Activated T-helper 1 cell treated with anti-CD3 and anti-CD28 coated beads, Interleukin-12 subunit alpha, Interleukin-12 subunit beta, Interleukin-2, Interleukin-4 antibody, amounts not matched to agents 30 ng/mL and 10 ng/mL and 1 ng/mL, durations not matched to agents 14 hours and 24 hours and 36 hours (primary cell): ENCODE measurements around the gene IDH3A. TPM values are rescaled to one million over a fixed set of nuclear protein-coding genes. Genes with fewer than 3 reads are reported as not detected.

Source experiments
- DNase-seq: peaks from one replicate; pipeline ENCODE4 v3.0.0; 2021; ENCODE audit warnings: low spot score
- H3K27ac Mint-ChIP-seq: one replicate; pipeline ENCODE4 v1.8.0; 2021; ENCODE audit warnings: mild to moderate bottlenecking, mixed read lengths
- H3K27me3 Mint-ChIP-seq: one replicate; pipeline ENCODE4 v1.8.0; 2022; ENCODE audit warnings: mild to moderate bottlenecking, moderate library complexity, mixed read lengths; ENCODE audit not compliant: insufficient read depth
- H3K36me3 Mint-ChIP-seq: one replicate; pipeline ENCODE4 v1.8.0; 2021; ENCODE audit warnings: low read depth, mixed read lengths
- H3K4me1 Mint-ChIP-seq: one replicate; pipeline ENCODE4 v1.8.0; 2021; ENCODE audit warnings: low read depth, mixed read lengths
- H3K4me3 Mint-ChIP-seq: one replicate; pipeline ENCODE4 v1.8.0; 2021; ENCODE audit warnings: mild to moderate bottlenecking, moderate library complexity, mixed read lengths
- H3K9me3 Mint-ChIP-seq: one replicate; pipeline ENCODE4 v1.8.0; 2021; ENCODE audit warnings: mixed read lengths
- intact Hi-C: fragments of 100-400 bp; cut with micrococcal nuclease; formaldehyde crosslinking; loops from one replicate; pipeline ENCODE4 v1.15.1; 2024
- total RNA-seq: library from RNA; stranded (reverse); gene quantifications from 2 replicates; pipeline ENCODE4 v1.2.3, GENCODE V29; 2022

Gene IDH3A
- total RNA-seq, 1 donor from 2014 or later: 160 TPM

DNA sequence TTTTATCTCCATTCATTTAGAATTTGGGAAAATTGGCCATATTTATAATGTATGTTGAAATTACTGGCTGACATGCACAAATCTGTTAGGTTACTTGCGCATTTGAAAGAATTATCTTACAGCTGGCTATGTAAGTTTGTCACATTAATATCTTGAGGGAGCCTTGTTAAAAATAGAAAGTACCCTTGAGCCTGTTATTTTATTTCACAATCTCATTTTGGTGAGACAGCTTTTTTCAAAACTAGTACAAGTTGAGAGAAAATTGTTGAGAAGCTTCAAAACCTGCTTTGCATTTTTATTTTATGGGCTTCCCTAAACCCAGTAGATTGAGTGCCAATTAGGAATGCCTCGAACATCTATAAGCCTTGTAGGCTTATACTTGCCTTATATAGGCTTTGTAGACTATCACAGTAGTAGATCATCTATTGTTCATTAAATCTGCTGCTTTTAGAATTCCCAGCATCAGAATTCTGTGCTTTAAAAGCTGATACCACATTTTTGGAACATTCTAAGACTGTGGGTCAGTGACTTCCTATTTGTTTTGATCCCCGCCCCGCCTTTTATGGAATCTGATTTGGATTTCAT, 6.3 kb downstream of the IDH3A start:
- H3K36me3 Mint-ChIP-seq: peaks cover 43% of the 10 kb centered on the region

DNA sequence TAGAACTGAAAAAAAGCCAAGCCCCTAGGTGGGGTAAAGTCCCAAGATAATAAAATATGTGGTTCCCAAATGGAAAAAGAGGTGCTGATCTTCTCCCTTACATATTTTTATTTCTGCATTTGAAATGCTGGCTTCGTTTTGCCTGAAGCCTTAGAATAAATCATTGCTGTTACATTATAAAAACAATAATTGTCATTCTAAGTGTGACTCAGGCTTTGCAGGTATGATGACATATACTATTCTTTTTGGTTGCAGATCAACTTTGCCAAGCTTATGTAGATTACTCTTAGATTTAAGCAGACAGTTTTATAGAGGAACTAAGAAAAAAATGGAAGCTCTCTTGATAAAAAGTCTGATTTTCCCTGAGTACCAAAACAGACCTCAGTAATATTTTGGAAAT, 7.5 kb downstream of the IDH3A start:
- intact Hi-C loops: no loop called here
- Mint-ChIP-seq H3K27ac (no peak overlapping the region), H3K27me3 (no peaks in the 10 kb centered on the region), H3K36me3 (peaks cover 45% of the 10 kb centered on the region), H3K4me1 (peaks cover 19% of the 10 kb centered on the region), H3K4me3 (no peak overlapping the region), H3K9me3 (no peaks in the 10 kb centered on the region)
- DNase-seq: no peak

More for the DNA sequence above, 6.3 kb downstream of the IDH3A start:
- H3K9me3 Mint-ChIP-seq: no peaks in the 10 kb centered on the region
- H3K27me3 Mint-ChIP-seq: no peaks in the 10 kb centered on the region
- intact Hi-C loops: no loop called here
- H3K27ac Mint-ChIP-seq: no peak overlapping the region
- peaks cover 26% of the 10 kb centered on the region for H3K4me1 Mint-ChIP-seq
- no peak overlapping the region for H3K4me3 Mint-ChIP-seq
- DNase-seq: no peak

DNA sequence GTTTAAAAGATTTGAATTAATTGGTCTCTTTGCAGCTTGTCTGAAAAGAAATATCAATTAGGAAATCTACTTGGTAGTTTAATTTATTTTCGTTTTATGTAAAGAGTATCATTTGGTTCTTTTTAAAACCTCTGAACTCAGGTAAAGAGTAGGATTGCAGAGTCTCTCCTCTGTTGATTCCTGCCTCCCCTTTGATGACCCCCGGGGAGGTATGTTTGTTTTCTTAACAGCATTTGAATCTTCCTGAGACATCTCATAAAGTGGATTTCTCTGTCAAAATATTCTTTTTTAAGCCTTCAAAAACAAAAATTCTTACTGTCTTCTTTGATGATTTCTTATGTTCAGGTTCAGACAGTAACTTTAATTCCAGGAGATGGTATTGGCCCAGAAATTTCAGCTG, 8.0 kb downstream of the IDH3A start:
- no peak overlapping the region for H3K27ac Mint-ChIP-seq
- intact Hi-C loops: no loop called here
- H3K27me3 Mint-ChIP-seq: no peaks in the 10 kb centered on the region
- H3K4me1 Mint-ChIP-seq: peaks cover 24% of the 10 kb centered on the region
- H3K9me3 Mint-ChIP-seq: no peaks in the 10 kb centered on the region
- no peak overlapping the region for H3K4me3 Mint-ChIP-seq
- no peak for DNase-seq
- H3K36me3 Mint-ChIP-seq: peaks cover 51% of the 10 kb centered on the region

DNA sequence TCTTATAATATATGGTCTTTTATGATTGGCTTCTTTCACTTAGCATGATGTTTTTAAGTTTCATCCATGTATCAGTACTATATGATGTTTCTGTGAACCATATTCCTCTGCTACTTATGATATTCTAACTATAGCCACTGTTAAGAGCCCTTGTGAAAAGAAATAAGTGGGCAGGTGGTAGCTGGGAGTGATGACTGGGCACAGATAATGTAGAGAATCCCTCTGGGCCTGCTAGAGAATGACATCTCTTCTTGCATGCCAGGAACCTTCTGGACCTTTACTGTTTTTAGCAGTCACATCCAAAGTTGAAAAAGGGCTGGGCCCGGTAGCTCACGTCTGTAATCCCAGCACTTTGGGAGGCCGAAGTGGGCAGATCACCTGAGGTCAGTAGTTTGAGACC, 10.2 kb downstream of the IDH3A start:
- H3K4me3 Mint-ChIP-seq: no peak overlapping the region

DNA sequence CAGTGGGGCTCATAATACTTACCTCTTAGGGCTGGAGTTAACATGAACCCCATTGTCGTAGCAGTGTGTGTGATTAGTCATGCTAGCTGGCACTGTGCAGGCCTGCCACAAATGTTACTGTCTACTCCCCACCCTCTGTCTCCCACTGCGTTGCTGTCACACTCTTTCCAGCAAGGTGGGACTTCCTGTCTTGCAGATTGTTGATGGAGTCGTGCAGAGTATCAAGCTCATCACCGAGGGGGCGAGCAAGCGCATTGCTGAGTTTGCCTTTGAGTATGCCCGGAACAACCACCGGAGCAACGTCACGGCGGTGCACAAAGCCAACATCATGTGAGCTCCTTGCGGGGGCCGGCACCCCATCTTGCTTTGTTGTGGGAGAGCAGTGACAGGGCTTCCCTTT, 12.9 kb downstream of the IDH3A start:
- Mint-ChIP-seq H3K27ac (peak overlapping the region; percentile 31), H3K27me3 (no peaks in the 10 kb centered on the region), H3K4me3 (peak overlapping the region; percentile 33), H3K4me1 (peaks cover 13% of the 10 kb centered on the region), H3K36me3 (peaks cover 56% of the 10 kb centered on the region), H3K9me3 (no peaks in the 10 kb centered on the region)
- intact Hi-C loops: no loop called here
- no peak for DNase-seq

More for the DNA sequence above, 10.2 kb downstream of the IDH3A start:
- Mint-ChIP-seq H3K36me3 (peaks cover 53% of the 10 kb centered on the region), H3K27me3 (no peaks in the 10 kb centered on the region), H3K9me3 (no peaks in the 10 kb centered on the region), H3K27ac (no peak overlapping the region), H3K4me1 (peaks cover 14% of the 10 kb centered on the region)
- no peak for DNase-seq
- intact Hi-C loops: no loop called here

DNA sequence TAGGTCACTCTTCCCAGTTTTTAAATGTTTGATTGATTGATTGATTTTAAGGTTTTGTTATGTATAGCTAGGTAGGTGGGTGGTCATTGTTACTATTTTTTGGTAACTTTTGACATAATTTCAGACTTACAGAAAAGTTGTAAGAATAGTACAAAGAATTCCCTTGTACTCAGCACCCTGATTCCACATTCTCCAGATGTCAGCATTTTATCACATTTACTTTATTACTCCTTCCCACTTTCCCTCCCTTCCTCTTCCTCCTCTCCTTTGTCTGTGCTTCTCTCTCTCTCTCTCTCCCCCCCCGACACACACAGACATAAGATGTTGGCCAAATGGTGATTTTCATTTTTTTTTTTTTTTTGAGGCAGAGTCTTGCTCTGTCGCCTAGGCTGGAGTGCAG, 14.8 kb downstream of the IDH3A start:
- Mint-ChIP-seq H3K27ac (no peak overlapping the region), H3K36me3 (peaks cover 62% of the 10 kb centered on the region), H3K9me3 (no peaks in the 10 kb centered on the region)

DNA sequence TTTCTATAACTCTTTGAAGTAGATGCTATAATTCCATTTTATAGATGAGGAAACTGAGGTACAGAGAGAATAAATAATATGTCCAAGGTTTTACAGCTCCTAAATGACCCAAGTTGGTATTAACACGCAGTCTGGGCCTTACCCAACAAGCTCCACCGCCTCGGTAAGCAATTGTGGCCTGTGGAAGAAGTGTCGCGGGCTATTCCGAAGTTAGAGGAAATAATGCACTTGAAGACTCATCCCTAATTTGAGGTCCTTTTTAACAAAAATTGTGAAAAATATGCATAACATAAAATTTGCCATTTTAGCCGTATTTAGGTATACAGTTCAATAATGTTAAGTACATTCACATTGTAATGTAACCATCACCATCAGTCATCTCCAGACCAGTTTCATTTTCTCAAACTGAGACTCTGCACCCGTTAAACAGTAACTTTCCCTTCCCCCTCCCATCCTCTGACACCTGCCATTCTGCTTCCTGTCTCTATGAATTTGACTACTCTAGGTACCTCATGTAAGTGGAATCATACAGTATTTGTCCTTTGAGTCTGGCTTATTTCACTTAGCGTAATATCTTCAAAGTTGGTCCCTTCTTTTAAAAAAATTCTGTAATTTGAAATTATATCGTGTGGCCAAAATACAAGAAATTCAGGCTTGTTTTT, 18.2 kb downstream of the IDH3A start:
- H3K36me3 Mint-ChIP-seq: peaks cover 64% of the 10 kb centered on the region
- peak overlapping the region; percentile 50 for H3K4me3 Mint-ChIP-seq
- H3K9me3 Mint-ChIP-seq: no peaks in the 10 kb centered on the region

More for the DNA sequence above, 14.8 kb downstream of the IDH3A start:
- intact Hi-C loops: no loop called here
- peaks cover 29% of the 10 kb centered on the region for H3K4me1 Mint-ChIP-seq
- H3K27me3 Mint-ChIP-seq: no peaks in the 10 kb centered on the region
- no peak overlapping the region for H3K4me3 Mint-ChIP-seq
- DNase-seq: no peak

DNA sequence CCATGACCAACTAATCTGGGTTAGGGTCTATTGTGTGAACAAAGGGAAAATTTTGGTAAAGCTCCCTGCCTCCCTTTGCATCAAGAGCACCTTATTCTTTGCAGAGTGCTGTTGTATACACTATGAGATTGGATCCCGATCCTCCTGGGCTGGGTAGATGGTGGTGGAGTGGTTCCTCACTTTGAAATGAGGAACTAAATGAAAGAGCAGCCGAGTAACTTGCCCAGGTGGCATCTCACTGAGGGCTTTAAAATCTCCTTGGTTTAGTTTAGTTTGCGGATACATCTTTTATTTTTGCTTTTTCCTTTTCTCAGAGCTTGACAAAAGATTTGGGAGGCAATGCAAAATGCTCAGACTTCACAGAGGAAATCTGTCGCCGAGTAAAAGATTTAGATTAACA, 19.4 kb downstream of the IDH3A start:
- H3K4me3 Mint-ChIP-seq: no peak overlapping the region
- no peaks in the 10 kb centered on the region for H3K27me3 Mint-ChIP-seq
- no peak overlapping the region for H3K27ac Mint-ChIP-seq
- no peak for DNase-seq
- no peaks in the 10 kb centered on the region for H3K9me3 Mint-ChIP-seq
- intact Hi-C loops: loop anchor here (5.0 kb wide), 1 partner anchor 36 kb away; the partner anchor contains the start of gene CIB2
- peaks cover 67% of the 10 kb centered on the region for H3K36me3 Mint-ChIP-seq
- H3K4me1 Mint-ChIP-seq: peaks cover 54% of the 10 kb centered on the region

More for the DNA sequence above, 18.2 kb downstream of the IDH3A start:
- intact Hi-C loops: loop anchor here (1.0 to 5.0 kb wide), 2 partner anchors 18 to 35 kb away; partner anchors contain the start of genes CIB2 and IDH3A
- Mint-ChIP-seq H3K4me1 (peaks cover 44% of the 10 kb centered on the region), H3K27me3 (no peaks in the 10 kb centered on the region), H3K27ac (peak overlapping the region; percentile 80)
- peak; percentile 48 for DNase-seq

DNA sequence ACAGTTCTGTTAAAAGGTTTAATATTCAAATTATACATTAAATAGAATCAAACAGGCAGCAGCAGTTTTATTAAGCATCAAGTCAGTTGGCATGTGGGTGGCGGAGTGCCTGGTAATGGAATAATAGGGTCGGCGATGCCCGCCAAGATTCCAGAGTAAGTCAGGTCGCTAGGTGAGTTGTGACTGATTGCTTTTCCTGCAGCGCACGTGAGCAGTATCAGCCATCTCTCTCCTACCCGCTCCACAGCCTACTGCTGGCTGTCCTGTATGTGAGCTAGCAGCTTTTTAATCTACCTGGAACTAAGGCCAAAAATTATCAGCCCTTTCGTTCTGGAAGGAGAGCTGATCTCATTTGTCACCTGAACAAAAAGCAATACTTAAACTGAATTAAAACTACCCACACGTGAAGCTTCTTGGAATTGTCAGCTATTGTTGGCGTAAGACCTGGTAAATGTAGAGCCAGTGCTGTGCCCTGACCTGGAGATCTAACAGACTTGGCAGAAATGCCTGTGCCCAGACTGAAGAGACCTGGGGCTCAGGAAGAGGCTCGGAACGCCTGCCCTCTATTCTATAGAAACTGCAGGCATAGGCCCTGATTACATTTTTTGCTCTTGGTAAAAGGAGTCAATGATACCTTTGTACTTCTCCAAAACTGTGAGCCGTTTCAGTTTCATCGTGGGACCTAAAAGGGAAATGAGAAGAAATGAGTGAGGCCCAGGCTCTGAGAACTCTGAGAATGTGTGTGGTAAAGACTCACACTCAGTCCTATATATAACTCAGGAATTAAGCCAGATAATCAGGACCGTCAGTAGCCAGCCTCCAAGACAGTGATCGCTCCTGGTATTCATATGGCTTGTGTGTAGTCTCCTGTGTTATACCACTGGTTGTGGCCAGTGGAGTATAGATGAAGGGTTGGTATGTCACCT, 21.9 kb downstream of the IDH3A start:
- intact Hi-C loops: loop anchor here (1.0 kb wide), 1 partner anchor 55 kb away; no protein-coding TSS in a partner anchor
- H3K4me3 Mint-ChIP-seq: no peak overlapping the region
- peaks cover 63% of the 10 kb centered on the region for H3K4me1 Mint-ChIP-seq
- H3K36me3 Mint-ChIP-seq: peaks cover 57% of the 10 kb centered on the region
- DNase-seq: no peak
- H3K9me3 Mint-ChIP-seq: no peaks in the 10 kb centered on the region
- no peaks in the 10 kb centered on the region for H3K27me3 Mint-ChIP-seq
- peak overlapping the region; percentile 61 for H3K27ac Mint-ChIP-seq

DNA sequence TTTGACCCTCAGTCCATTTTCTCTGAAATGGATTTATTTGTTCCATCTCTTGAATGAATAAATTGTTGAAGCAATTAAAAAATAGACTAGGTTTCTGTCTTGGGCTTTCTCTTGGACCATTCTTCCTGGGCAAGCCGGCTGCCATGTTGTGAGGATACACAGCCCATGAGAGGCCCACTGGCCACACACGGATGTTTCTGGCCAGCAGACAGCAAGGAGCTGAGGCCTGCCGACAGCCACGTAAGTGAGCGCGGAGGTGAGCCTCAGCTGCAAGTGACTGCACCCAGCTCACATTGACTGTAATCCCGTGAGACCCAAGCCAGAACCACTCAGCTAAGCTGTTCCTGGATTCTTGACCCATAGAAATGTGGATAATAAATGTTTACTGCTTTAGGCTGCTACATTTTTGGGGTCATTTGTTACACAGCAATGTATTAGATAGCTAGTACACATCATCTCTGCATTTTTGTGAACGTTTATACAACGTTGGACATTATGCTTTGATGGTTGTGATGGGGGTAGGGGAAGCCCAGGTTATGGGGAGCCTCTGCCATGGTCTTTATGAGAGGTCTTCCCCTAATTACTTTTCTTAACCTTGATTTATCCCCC, 22.8 kb downstream of the IDH3A start:
- no peaks in the 10 kb centered on the region for H3K9me3 Mint-ChIP-seq
- intact Hi-C loops: loop anchor here (1.0 kb wide), 1 partner anchor 54 kb away; no protein-coding TSS in a partner anchor

DNA sequence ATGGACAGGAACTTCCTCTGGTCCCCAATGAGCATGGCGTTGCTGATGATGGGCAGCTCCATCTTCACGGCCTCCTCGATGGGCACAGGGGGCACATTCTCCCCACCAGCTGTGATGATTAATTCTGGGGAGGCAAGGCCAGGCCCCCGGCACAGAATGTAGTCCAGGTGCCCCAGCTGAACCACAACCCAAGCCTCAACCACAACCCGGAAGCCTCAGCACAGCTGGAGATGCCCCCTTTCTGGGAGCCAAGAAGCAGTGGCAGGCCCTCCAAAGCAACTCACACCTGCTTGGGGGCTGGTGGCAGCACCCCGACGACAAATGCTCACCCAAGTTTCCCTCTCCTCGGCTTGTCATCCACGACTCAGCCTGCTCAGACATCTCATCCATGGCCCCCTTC, 25.2 kb downstream of the IDH3A start:
- Mint-ChIP-seq H3K4me3 (no peak overlapping the region), H3K27me3 (no peaks in the 10 kb centered on the region), H3K36me3 (peaks cover 33% of the 10 kb centered on the region), H3K4me1 (peaks cover 40% of the 10 kb centered on the region), H3K27ac (no peak overlapping the region), H3K9me3 (no peaks in the 10 kb centered on the region)
- intact Hi-C loops: no loop called here
- DNase-seq: no peak

More for the DNA sequence above, 22.8 kb downstream of the IDH3A start:
- DNase-seq: no peak
- H3K27ac Mint-ChIP-seq: no peak overlapping the region
- H3K27me3 Mint-ChIP-seq: no peaks in the 10 kb centered on the region
- peaks cover 51% of the 10 kb centered on the region for H3K36me3 Mint-ChIP-seq
- H3K4me1 Mint-ChIP-seq: peaks cover 61% of the 10 kb centered on the region
- H3K4me3 Mint-ChIP-seq: no peak overlapping the region

DNA sequence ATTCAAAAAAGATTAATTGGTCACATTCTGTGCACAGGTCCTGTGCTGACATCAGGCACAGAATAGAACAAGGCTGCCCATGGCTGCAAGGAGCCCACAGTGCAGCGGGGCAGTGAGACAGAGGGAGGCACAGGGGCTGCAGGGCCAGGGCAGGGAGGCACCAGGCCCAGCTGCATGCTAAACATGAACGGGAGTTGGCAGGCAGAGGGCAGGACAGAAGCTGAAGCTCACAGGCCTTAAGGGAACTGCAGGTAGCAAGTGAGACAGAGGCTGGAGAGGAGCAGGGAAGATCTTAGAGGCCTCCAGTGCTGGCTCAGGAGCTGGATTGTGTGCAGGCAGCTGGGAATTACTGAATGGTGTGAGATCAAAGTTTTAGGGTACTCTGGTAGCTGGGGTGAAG, 26.2 kb downstream of the IDH3A start:
- H3K27ac Mint-ChIP-seq: peak overlapping the region; percentile 32
- DNase-seq: no peak
- intact Hi-C loops: no loop called here
- no peaks in the 10 kb centered on the region for H3K27me3 Mint-ChIP-seq
- no peak overlapping the region for H3K4me3 Mint-ChIP-seq
- H3K9me3 Mint-ChIP-seq: no peaks in the 10 kb centered on the region
- H3K4me1 Mint-ChIP-seq: peaks cover 38% of the 10 kb centered on the region
- H3K36me3 Mint-ChIP-seq: peaks cover 26% of the 10 kb centered on the region
